GM20000 (cell line): ENCODE measurements around the gene KCND3.
"Not testable (repeated sequence)": the region's sequence is repeated elsewhere in the genome, so short reads cannot be mapped to it uniquely, and the experiment has no call there.

Experiments used
- DNase-seq: peaks from one replicate; pipeline ENCODE4 v3.0.0; 2012; ENCODE audit warnings: low spot score
- TF ChIP-seq, protein P1 (sequence below): IDR thresholded peaks from 2 replicates; pipeline ENCODE4 v1.5.1; 2012; ENCODE audit warnings: mild to moderate bottlenecking, control low read depth; ENCODE audit errors: extremely low read depth, missing control alignments

Gene KCND3

DNA sequence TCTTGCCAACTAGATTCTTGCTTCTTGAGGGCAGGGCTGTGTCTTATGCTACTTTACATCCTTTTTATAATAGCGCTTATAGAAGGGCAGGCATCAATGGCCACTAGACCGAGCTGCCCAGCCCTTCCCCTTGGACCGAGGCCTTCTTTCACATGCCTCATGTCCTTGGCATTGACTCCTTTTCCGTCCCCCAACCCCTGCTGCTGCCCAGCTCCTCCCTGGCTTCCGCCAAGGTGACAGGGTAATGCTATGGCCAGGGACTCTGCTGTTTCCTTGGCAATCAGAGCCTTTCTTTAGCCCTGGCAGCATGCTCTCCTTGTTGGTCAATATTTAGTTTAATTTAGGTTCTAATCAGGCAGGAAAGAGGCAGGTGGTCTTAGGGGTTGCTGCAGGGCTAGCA, 185.5 kb downstream of the KCND3 start:
- TF ChIP-seq, protein P1, sequence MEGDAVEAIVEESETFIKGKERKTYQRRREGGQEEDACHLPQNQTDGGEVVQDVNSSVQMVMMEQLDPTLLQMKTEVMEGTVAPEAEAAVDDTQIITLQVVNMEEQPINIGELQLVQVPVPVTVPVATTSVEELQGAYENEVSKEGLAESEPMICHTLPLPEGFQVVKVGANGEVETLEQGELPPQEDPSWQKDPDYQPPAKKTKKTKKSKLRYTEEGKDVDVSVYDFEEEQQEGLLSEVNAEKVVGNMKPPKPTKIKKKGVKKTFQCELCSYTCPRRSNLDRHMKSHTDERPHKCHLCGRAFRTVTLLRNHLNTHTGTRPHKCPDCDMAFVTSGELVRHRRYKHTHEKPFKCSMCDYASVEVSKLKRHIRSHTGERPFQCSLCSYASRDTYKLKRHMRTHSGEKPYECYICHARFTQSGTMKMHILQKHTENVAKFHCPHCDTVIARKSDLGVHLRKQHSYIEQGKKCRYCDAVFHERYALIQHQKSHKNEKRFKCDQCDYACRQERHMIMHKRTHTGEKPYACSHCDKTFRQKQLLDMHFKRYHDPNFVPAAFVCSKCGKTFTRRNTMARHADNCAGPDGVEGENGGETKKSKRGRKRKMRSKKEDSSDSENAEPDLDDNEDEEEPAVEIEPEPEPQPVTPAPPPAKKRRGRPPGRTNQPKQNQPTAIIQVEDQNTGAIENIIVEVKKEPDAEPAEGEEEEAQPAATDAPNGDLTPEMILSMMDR = no peak
- no peak for DNase-seq

DNA sequence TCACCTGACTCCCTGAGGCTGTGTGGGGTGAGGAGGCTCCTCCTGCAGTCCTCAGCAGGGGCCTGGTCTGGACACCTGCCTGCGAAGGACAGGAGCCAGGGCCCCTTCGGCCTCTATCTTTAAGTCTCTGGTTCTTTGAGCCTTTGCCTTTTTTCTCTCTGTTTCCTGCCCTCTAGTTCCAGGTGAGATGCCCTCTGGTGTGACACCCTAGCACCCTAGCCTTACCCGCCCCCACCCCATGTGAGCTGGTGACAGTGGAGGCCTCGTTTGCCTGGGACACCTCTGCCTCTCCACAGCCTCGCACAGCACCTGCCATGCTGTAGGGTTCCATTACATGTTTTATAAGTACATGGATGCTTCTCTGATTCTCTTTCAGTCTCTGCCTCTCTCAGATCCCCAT, 186.5 kb downstream of the KCND3 start:
- no peak for DNase-seq
- TF ChIP-seq, protein P1 = no peak

DNA sequence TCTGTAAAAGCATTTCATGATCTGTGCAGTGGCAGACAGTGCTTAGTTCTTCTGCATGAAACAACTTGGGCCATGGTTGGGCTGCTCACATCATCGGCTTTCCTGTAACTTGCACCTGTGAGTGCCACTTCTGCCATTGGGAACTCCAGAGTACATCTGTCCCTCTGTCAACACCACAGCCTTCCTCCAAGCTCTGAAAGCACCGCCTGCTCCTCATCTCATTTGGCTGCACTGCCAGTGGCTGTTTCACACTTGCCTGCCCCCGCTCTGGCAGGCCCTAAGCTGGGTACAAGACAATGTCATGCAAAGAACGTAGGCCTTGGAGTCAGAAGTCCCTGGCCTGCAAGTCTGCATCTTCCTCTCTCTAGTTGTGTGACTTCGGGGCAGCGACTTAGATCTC, 187.4 kb downstream of the KCND3 start:
- TF ChIP-seq, protein P1 = no peak

DNA sequence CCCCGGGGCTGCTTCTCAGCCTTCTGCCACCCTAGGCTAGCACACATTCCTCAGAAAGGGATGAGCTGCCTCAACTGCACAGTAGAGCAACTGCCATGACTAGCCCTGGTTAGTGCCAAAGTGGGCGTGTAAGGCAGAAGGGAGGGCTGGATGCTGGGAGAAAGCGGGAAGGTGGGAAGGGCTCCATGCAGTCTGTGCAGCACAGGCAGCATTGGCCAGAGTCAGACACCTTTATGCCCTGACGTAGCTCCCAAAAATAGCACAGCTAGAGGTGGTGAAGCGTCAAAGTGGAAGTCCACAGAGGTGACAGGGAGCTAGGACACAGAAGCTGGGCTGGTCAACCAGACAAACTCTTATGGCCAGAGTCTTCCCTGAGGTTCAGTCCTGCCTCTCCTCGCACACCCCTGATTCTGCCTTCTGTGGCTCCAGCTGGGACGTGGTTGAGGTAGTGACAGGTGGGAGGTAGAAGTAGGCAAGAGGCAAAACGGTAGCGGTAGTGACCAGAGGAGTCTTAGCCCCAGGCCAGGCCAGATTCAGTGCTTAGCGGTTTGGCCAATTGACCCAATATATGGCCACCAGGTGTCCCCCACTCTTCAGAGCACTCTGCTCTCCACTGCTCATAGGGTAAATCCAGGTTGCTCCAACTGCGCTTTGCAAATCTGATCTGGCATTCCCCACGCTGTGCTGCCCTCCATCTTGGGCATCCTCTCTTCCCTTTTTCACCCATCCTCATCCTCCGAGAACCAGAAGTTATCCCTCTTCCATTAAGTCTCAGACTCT, 188.2 kb downstream of the KCND3 start:
- TF ChIP-seq, protein P1 = no peak
- DNase-seq = no peak

More for the DNA sequence above, 187.4 kb downstream of the KCND3 start:
- no peak for DNase-seq

DNA sequence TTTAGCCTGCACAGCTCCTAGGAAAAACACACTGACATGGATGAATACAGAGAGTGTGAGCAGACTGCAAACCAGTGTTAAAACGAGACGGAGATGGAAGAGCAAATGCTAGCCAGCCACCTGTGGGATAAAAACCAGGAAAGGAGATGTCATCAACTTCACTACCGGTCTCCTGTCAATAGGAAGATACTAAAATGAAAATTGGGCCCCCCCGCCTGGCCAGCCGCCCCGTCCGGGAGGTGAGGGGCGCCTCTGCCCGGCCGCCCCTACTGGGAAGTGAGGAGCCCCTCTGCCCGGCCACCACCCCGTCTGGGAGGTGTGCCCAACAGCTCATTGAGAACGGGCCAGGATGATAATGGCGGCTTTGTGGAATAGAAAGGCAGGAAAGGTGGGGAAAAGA, 189.7 kb downstream of the KCND3 start:
- not testable (repeated sequence) for DNase-seq

GRCh38 chr1:111798580-111798979, 190.9 kb downstream of the KCND3 start:
- DNase-seq = no peak
- TF ChIP-seq, protein P1 = no peak

DNA sequence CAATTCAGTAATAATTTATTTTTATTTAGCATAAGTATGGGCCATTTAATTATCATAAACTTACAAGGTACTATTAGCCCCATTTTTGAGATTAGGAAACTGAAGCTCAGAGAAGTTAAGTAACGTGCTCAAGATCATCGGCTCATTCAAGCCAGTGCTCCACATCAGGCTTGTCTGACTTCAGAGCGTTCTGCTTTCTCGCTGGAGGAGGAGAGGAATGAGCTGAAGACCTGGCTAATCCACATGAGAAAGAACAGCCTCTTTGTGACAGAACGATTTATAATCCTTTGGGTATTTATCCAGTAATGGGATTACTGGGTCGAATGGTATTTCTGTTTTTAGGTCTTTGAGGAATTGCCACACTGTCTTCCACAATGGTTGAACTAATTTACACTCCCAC, 194.1 kb downstream of the KCND3 start:
- no peak for DNase-seq
- TF ChIP-seq, protein P1 = no peak

DNA sequence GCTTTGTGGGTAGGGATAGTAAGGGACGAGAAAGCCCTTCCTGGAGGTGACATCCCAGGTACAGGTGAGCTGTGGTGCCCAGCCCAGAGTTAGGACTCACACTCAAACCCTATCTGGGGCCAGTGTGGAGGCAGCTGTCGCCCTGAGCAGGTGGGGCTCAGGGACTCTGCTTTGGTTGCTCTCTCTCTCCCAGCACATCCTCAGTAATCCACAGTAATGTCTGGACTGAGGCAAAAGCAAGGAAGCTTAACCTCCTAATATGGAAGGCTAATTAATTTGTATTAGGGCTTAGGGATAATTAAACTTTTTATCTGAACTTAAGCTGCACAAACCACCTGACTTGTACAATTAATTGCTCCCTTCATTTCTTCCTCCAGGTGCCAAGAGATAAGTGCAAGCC, 195.5 kb downstream of the KCND3 start:
- no peak for DNase-seq
- TF ChIP-seq, protein P1 = no peak
